GM12878 (cell line): Measurements from ENCODE around the gene KRTAP11-1. TPM values are rescaled to one million over a fixed set of nuclear protein-coding genes. Genes with fewer than 3 reads are reported as not detected.

Experiments used
- ATAC-seq: fragments of 200-7000 bp; cut with Tn5 transposase; 3 replicates; pipeline ENCODE4 v1.9.1; 2020; ENCODE audit warnings: mild to moderate bottlenecking, moderate library complexity
- BruUV-seq: library from RNA; stranded (reverse); fragments of 400-500 nt; replicated peaks from 2 replicates; lab custom pipeline; 2021; lab: Mats Ljungman, UMichigan
- CTCF ChIA-PET: fragments of 300-600 bp; sonication (Branson Sonifier 250); formaldehyde crosslinking; extraction: SDS; loops from one replicate; lab custom pipeline; 2021; ENCODE audit warnings: inconsistent platforms; lab: Yijun Ruan, JAX
- POLR2A ChIA-PET: fragments of 350-600 bp; formaldehyde crosslinking; extraction: SDS; loops from one replicate; lab custom pipeline; 2021; ENCODE audit warnings: inconsistent platforms; lab: Charles Lee
- RAD21 ChIA-PET: fragments of 300-600 bp; sonication (Branson Sonifier 250); formaldehyde crosslinking; loops from one replicate; lab custom pipeline; 2023; ENCODE audit warnings: antibody characterized with exemption; ENCODE audit not compliant: unreplicated experiment; lab: Charles Lee
- SMC1A ChIA-PET: fragments of 300-600 bp; sonication (Branson Sonifier 250); formaldehyde crosslinking; loops from one replicate; lab custom pipeline; 2023; ENCODE audit not compliant: unreplicated experiment, uncharacterized antibody; lab: Charles Lee
- DNase-seq: peaks from one replicate; pipeline ENCODE4 v3.0.0-alpha.2; 2011; ENCODE audit warnings: low read depth, low spot score
- FAIRE-seq: peaks from 3 replicates; lab custom pipeline; 2011; peaks lifted over from hg19 to GRCh38; lab: Jason Lieb, UNC
- H2AFZ ChIP-seq: 2 replicates; pipeline ENCODE4 v1.6.0; 2011; ENCODE audit warnings: low read depth, low read length, control low read depth; ENCODE audit not compliant: control insufficient read depth
- H3K27ac ChIP-seq: 2 replicates; pipeline ENCODE4 v1.5.1; 2011; ENCODE audit warnings: control low read depth; ENCODE audit not compliant: control insufficient read depth, insufficient read depth
- H3K27me3 ChIP-seq, 2 experiments: replicated peaks in 1 of 2; 2 replicates each; pipeline versions ENCODE4 v1.6.0 to v1.6.1; 2011; ENCODE audit warnings: low read length in 1 of 2; ENCODE audit not compliant: control insufficient read depth in 2 of 2, insufficient read depth in 2 of 2
- H3K36me3 ChIP-seq, 2 experiments: 2 replicates each; pipeline ENCODE4 v1.5.1; 2011; ENCODE audit warnings: low read length in 1 of 2; ENCODE audit not compliant: control insufficient read depth in 2 of 2, insufficient read depth in 2 of 2
- H3K4me1 ChIP-seq: 2 replicates; pipeline ENCODE4 v1.6.1; 2011; ENCODE audit warnings: mild to moderate bottlenecking, low read length, moderate library complexity, mixed read lengths; ENCODE audit not compliant: control insufficient read depth, insufficient read depth
- H3K4me2 ChIP-seq: 2 replicates; pipeline ENCODE4 v1.6.0; 2011; ENCODE audit warnings: control low read depth; ENCODE audit not compliant: control insufficient read depth, insufficient read depth
- H3K4me3 ChIP-seq: fragments of 200-600 bp; sonication (generic); 2 replicates; pipeline ENCODE4 v1.5.1; 2016
- H3K79me2 ChIP-seq: 2 replicates; pipeline ENCODE4 v1.6.0; 2011; ENCODE audit warnings: low read length; ENCODE audit not compliant: control insufficient read depth, insufficient read depth
- H3K9ac ChIP-seq: 2 replicates; pipeline ENCODE4 v1.8.0; 2011; ENCODE audit warnings: low read length, control low read depth, mixed read lengths; ENCODE audit not compliant: control insufficient read depth, insufficient read depth
- H3K9me3 ChIP-seq: replicated peaks from 3 replicates; pipeline ENCODE4 v1.5.1; 2011; ENCODE audit warnings: mild to moderate bottlenecking, low read length; ENCODE audit not compliant: control insufficient read depth, insufficient read depth
- H4K20me1 ChIP-seq: 2 replicates; pipeline ENCODE4 v1.6.0; 2011; ENCODE audit not compliant: control insufficient read depth, insufficient read depth
- CEBPZ ChIP-seq: fragments of 150-350 bp; IDR thresholded peaks from 2 replicates; pipeline ENCODE4 v1.6.1; 2016; ENCODE audit warnings: low read depth, low read length
- CUX1 ChIP-seq: IDR thresholded peaks from 2 replicates; pipeline ENCODE4 v1.6.1; 2012; ENCODE audit warnings: improper control_type of control experiment, low read depth, low read length; ENCODE audit not compliant: insufficient replicate concordance
- ESRRA ChIP-seq: IDR thresholded peaks from 2 replicates; pipeline ENCODE4 v1.6.1; 2012; ENCODE audit warnings: mild to moderate bottlenecking, low read length, improper control_type of control experiment
- JUNB ChIP-seq: IDR thresholded peaks from 2 replicates; pipeline ENCODE4 v1.6.1; 2016; ENCODE audit warnings: antibody characterized with exemption, mild to moderate bottlenecking
- SP1 ChIP-seq: IDR thresholded peaks from one replicate; pipeline ENCODE4 v1.6.1; 2011; ENCODE audit warnings: low read depth, low read length
- SUPT20H ChIP-seq: IDR thresholded peaks from 2 replicates; pipeline ENCODE4 v1.6.1; 2011; ENCODE audit warnings: low read depth, mild to moderate bottlenecking, low read length, moderate library complexity, borderline replicate concordance; ENCODE audit not compliant: control insufficient read depth
- YY1 ChIP-seq: IDR thresholded peaks from 2 replicates; pipeline ENCODE4 v1.6.1; 2011; ENCODE audit warnings: low read depth, mild to moderate bottlenecking, low read length
- ZBTB4 ChIP-seq: fragments of 450-650 bp; formaldehyde crosslinking; IDR thresholded peaks from 2 replicates; pipeline ENCODE4 v1.4.0; 2022; ENCODE audit warnings: mild to moderate bottlenecking, moderate library complexity
- ZSCAN29 ChIP-seq: fragments of 450-650 bp; IDR thresholded peaks from 2 replicates; pipeline ENCODE4 v1.6.1; 2017; ENCODE audit warnings: mild to moderate bottlenecking, moderate library complexity
- ZZZ3 ChIP-seq: IDR thresholded peaks from 2 replicates; pipeline ENCODE4 v1.6.1; 2011; ENCODE audit warnings: low read depth; ENCODE audit not compliant: control insufficient read depth, insufficient read length
- WGBS: methylation state at CpG from one replicate; pipeline ENCODE4 v1.1.6; 2016; ENCODE audit warnings: low lambda C conversion rate; ENCODE audit not compliant: insufficient replicate concordance, insufficient coverage; ENCODE audit errors: missing lambda C conversion rate; 5-methylcytosine and 5-hydroxymethylcytosine counted together
- in situ Hi-C: fragments of 300-500 bp; cut with MboI; formaldehyde crosslinking; loops from 9 replicates; pipeline ENCODE4 v1.14.3; 2018; ENCODE audit warnings: mixed read lengths
- intact Hi-C: fragments of 100-400 bp; cut with micrococcal nuclease; formaldehyde crosslinking; loops from one replicate; pipeline ENCODE4 v1.14.2; 2022; ENCODE audit not compliant: unreplicated experiment
- polyA plus RNA-seq, 11 experiments: library from polyadenylated mRNA; depleted of rRNA in 4 of 11; unstranded in 6 of 11; stranded (reverse) in 5 of 11; fragments of >200 nt; fragmentation: Nextera tagmentation in 4 of 11; fragmentation: Illumina TruSeq in 1 of 11; extraction: Ambion mirVana in 4 of 11; extraction: Trizol in 1 of 11; gene quantifications; 1 replicate in 1 of 11; 2 replicates in 10 of 11; pipeline versions ENCODE4 v1.2.1 to v1.2.3, GENCODE V29; 2011 to 2016; ENCODE audit warnings: inconsistent platforms in 2 of 11, missing spikeins in 2 of 11, low read depth in 1 of 11
- total RNA-seq, 4 experiments: library from RNA; depleted of rRNA in 3 of 4; stranded (reverse); fragments of >200 nt in 3 of 4; fragmentation: Illumina TruSeq in 1 of 4; extraction: Trizol in 1 of 4; gene quantifications; 2 replicates each; pipeline versions ENCODE4 v1.2.1 to v1.2.3, GENCODE V29; 2013 to 2021

Gene KRTAP11-1
- total and polyA plus RNA-seq, 10 of the 15 experiments (the other 5 are each of a cell fraction or from before 2014, with no cell fraction given) = not detected

- no peak overlapping the region for H3K9ac ChIP-seq
- ChIA-PET SMC1A (no interaction called here), POLR2A (no interaction called here), CTCF (interaction anchor here (1.1 kb wide), 1 partner anchor 10 kb away, joined by 3 read pairs; no protein-coding TSS in a partner anchor), RAD21 (interaction anchor here (0.5 kb wide), 1 partner anchor 135 kb away, joined by 3 read pairs; no protein-coding TSS in a partner anchor)
- intact Hi-C loops = no loop called here
- H3K9me3 ChIP-seq = no peaks in the 10 kb centered on the region
- DNase-seq = no peak
- H3K36me3 ChIP-seq = no peaks in the 10 kb centered on the region
- no TSS peak for BruUV-seq
- H3K79me2 ChIP-seq = no peaks in the 10 kb centered on the region
- in situ Hi-C loops = no loop called here
- no peak for ATAC-seq
- H3K4me3 ChIP-seq = no peak overlapping the region
- FAIRE-seq = no peak
- H3K27me3 ChIP-seq = no peaks in the 10 kb centered on the region
- H3K4me2 ChIP-seq = no peak overlapping the region
- H3K4me1 ChIP-seq = no peaks in the 10 kb centered on the region
- WGBS = 33% methylated on average over 8 of the region's 8 CpGs
- no peaks in the 10 kb centered on the region for H4K20me1 ChIP-seq
- H2AFZ ChIP-seq = no peak overlapping the region
- H3K27ac ChIP-seq = no peak overlapping the region
- TF ChIP-seq ZBTB4 (CRISPR knock-in tag) (no peak), ESRRA (no peak), ZSCAN29 (no peak), CUX1 (no peak), CEBPZ (no peak), JUNB (no peak), SP1 (no peak), SUPT20H (no peak), ZZZ3 (no peak), YY1 (no peak)
Measured at GRCh38 chr21:30882866-30883597, 1.7 kb upstream of the KRTAP11-1 start.
